ENCODE data around the gene ZNF547. TPM values are rescaled to one million over a fixed set of nuclear protein-coding genes. Genes with fewer than 3 reads are reported as not detected.
"Not testable (repeated sequence)": the region's sequence is repeated elsewhere in the genome, so short reads cannot be mapped to it uniquely, and the experiment has no call there.

ZNF547 gene
- total RNA-seq, 1 donor from 2014 or later: 4.5 TPM

- no peak for DNase-seq (ENCODE audit: low spot score)
Measured at GRCh38 chr19:57374179-57374578, 10.8 kb downstream of the ZNF547 start.

GRCh38 chr19:57374647-57375046 is 11.3 kb downstream of the ZNF547 start:
- DNase-seq (ENCODE audit: low spot score): not testable (repeated sequence)

GRCh38 chr19:57376151-57376550 is 12.8 kb downstream of the ZNF547 start:
- no peak for DNase-seq (ENCODE audit: low spot score)

- DNase-seq (ENCODE audit: low spot score): no peak
Measured at GRCh38 chr19:57377498-57378146, 14.3 kb downstream of the ZNF547 start.

- DNase-seq (ENCODE audit: low spot score): no peak
Measured at GRCh38 chr19:57380923-57381322, 17.6 kb downstream of the ZNF547 start.

GRCh38 chr19:57382806-57383488 is 19.6 kb downstream of the ZNF547 start:
- DNase-seq (ENCODE audit: low spot score): no peak

- no peak for DNase-seq (ENCODE audit: low spot score)
Measured at GRCh38 chr19:57389194-57389729, 25.9 kb downstream of the ZNF547 start.

- DNase-seq (ENCODE audit: low spot score): peak; percentile 96
Measured at GRCh38 chr19:57389730-57390598, 26.6 kb downstream of the ZNF547 start, which contains the start of gene ZNF548. Gene ZNF548 (plus strand): TSS chr19:57389854. CDS start chr19:57390100, 246 bp downstream.

GRCh38 chr19:57395710-57396109 is 32.4 kb downstream of the ZNF547 start:
- DNase-seq (ENCODE audit: low spot score): no peak

GRCh38 chr19:57398868-57399267 is 35.5 kb downstream of the ZNF547 start:
- no peak for DNase-seq (ENCODE audit: low spot score)

- DNase-seq (ENCODE audit: low spot score): no peak
Measured at GRCh38 chr19:57403737-57404563, 40.6 kb downstream of the ZNF547 start.

GRCh38 chr19:57406516-57407123 is 43.3 kb downstream of the ZNF547 start:
- peak; percentile 60 for DNase-seq (ENCODE audit: low spot score)

GRCh38 chr19:57410877-57411671 is 47.7 kb downstream of the ZNF547 start, which contains the start of gene ZNF17:
Gene ZNF17 (plus strand): TSS chr19:57411161. CDS start chr19:57413616, 2,455 bp downstream.
- peak; percentile 93 for DNase-seq (ENCODE audit: low spot score)

- DNase-seq (ENCODE audit: low spot score): no peak
Measured at GRCh38 chr19:57419439-57419838, 56.1 kb downstream of the ZNF547 start.

GRCh38 chr19:57421037-57421436 is 57.7 kb downstream of the ZNF547 start:
- DNase-seq (ENCODE audit: low spot score): no peak
